DND-41 (cell line): ENCODE data around the gene MACROD2.

ENCODE experiments used
- CTCF ChIP-seq: IDR thresholded peaks from 2 replicates; pipeline ENCODE4 v1.5.1; 2012; ENCODE audit warnings: borderline replicate concordance, low read length, moderate library complexity, mild to moderate bottlenecking; ENCODE audit not compliant: poor library complexity, severe bottlenecking; ENCODE audit errors: extremely low read depth
- EZH2 ChIP-seq: IDR thresholded peaks from 3 replicates; pipeline ENCODE4 v1.6.1; 2012; ENCODE audit warnings: borderline replicate concordance, low read depth, mild to moderate bottlenecking, moderate library complexity, low read length, inconsistent platforms; ENCODE audit not compliant: severe bottlenecking

GRCh38 chr20:14878676-14879019 is 883.3 kb downstream of the MACROD2 start:
- TF ChIP-seq CTCF (no peak), EZH2 (no peak)
